Caco-2 (cell line): Measurements from ENCODE around the gene ASIC1. TPM values are rescaled to one million over a fixed set of nuclear protein-coding genes. Genes with fewer than 3 reads are reported as not detected.

Experiments used
- BruUV-seq: library from RNA; stranded (reverse); fragments of 400-500 nt; replicated peaks from 2 replicates; lab custom pipeline; 2021; lab: Mats Ljungman, UMichigan
- CTCF ChIA-PET: fragments of 300-600 bp; sonication (Branson Sonifier 250); formaldehyde crosslinking; loops from one replicate; lab custom pipeline; 2022; ENCODE audit warnings: antibody characterized with exemption; lab: Charles Lee
- POLR2A ChIA-PET: fragments of 300-600 bp; sonication (Branson Sonifier 250); formaldehyde crosslinking; loops from one replicate; lab custom pipeline; 2022; ENCODE audit warnings: antibody characterized with exemption; lab: Charles Lee
- DNase-seq, 2 experiments: peaks; one replicate each; pipeline versions ENCODE4 v3.0.0 to v3.0.0-alpha.2; 2020 to 2022
- H3K27me3 ChIP-seq: replicated peaks from 2 replicates; pipeline ENCODE4 v1.6.0; 2011; ENCODE audit warnings: low read length; ENCODE audit not compliant: control insufficient read depth, insufficient read depth
- H3K36me3 ChIP-seq: 2 replicates; pipeline ENCODE4 v1.5.1; 2011; ENCODE audit warnings: low read length; ENCODE audit not compliant: control insufficient read depth, insufficient read depth
- H3K4me1 ChIP-seq: fragments of 250-450 bp; sonication (Bioruptor Pico); 2 replicates; pipeline ENCODE4 v1.5.1; 2020; ENCODE audit warnings: mild to moderate bottlenecking
- H3K4me3 ChIP-seq: 2 replicates; pipeline ENCODE4 v1.5.1; 2011; ENCODE audit warnings: low read depth, mild to moderate bottlenecking, control low read depth, low read length
- H3K9me3 ChIP-seq: fragments of 250-450 bp; sonication (Bioruptor Pico); 2 replicates; pipeline ENCODE4 v1.5.1; 2020; ENCODE audit warnings: mild to moderate bottlenecking, moderate library complexity
- H3K27ac Mint-ChIP-seq: one replicate; pipeline ENCODE4 v1.8.0; 2022; ENCODE audit warnings: mixed read lengths; ENCODE audit not compliant: unreplicated experiment
- H3K27me3 Mint-ChIP-seq: one replicate; pipeline ENCODE4 v1.8.0; 2022; ENCODE audit warnings: mixed read lengths; ENCODE audit not compliant: insufficient read depth, unreplicated experiment
- H3K36me3 Mint-ChIP-seq: one replicate; pipeline ENCODE4 v1.8.0; 2022; ENCODE audit warnings: mild to moderate bottlenecking, mixed read lengths; ENCODE audit not compliant: insufficient read depth, unreplicated experiment
- H3K4me1 Mint-ChIP-seq: one replicate; pipeline ENCODE4 v1.8.0; 2022; ENCODE audit warnings: low read depth, mixed read lengths; ENCODE audit not compliant: unreplicated experiment
- H3K4me3 Mint-ChIP-seq: one replicate; pipeline ENCODE4 v1.8.0; 2022; ENCODE audit warnings: mild to moderate bottlenecking, moderate library complexity, mixed read lengths; ENCODE audit not compliant: unreplicated experiment
- H3K9me3 Mint-ChIP-seq: one replicate; pipeline ENCODE4 v1.8.0; 2022; ENCODE audit warnings: mixed read lengths; ENCODE audit not compliant: unreplicated experiment
- CTCF ChIP-seq, 2 experiments: fragments of 200-600 bp in 1 of 2; IDR thresholded peaks; 1 replicate in 1 of 2; 2 replicates in 1 of 2; pipeline versions ENCODE4 v1.5.1 to v1.8.0; 2011 to 2022; ENCODE audit warnings: antibody characterized with exemption in 1 of 2, control low read depth in 1 of 2, inconsistent platforms in 1 of 2, low read depth in 1 of 2, low read length in 1 of 2, mild to moderate bottlenecking in 1 of 2, moderate library complexity in 1 of 2; ENCODE audit not compliant: insufficient read depth in 1 of 2, severe bottlenecking in 1 of 2, unreplicated experiment in 1 of 2
- intact Hi-C: fragments of 100-400 bp; cut with micrococcal nuclease; formaldehyde crosslinking; loops from one replicate; pipeline ENCODE4 v1.10.0; 2022; ENCODE audit not compliant: unreplicated experiment
- total RNA-seq: library from RNA; stranded (reverse); gene quantifications from 2 replicates; pipeline ENCODE4 v1.2.3, GENCODE V29; 2022

The ASIC1 gene
- total RNA-seq, 1 experiment from 2014 or later = 17.8 TPM

DNA sequence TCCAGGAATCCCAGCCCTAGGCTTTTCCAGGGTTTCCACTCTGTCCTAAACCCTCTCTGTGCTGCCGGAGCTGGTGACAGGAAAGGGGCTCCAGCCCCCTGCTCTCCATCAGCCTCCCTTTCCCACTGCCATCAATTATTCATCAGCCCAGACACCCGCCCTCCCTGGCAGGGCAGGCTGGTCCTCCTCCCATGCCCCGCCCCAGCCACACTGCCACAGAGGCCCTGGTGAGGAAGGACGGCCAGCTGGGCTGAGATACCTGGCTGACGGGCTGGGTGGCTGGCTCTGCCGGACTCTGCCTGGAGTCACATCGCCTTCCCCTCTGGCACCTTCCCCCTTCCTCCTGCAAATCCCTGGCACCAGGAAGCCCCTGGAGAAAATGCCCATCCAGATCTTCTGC is 15.8 kb downstream of the ASIC1 start:
- Histone ChIP-seq H3K36me3 (no peaks in the 10 kb centered on the region), H3K9me3 (no peaks in the 10 kb centered on the region), H3K4me1 (peaks cover 23% of the 10 kb centered on the region), H3K27me3 (no peaks in the 10 kb centered on the region), H3K4me3 (no peak overlapping the region)
- POLR2A ChIA-PET = no interaction called here
- BruUV-seq = no TSS peak
- Mint-ChIP-seq H3K27ac (no peak overlapping the region), H3K36me3 (peaks cover 5% of the 10 kb centered on the region), H3K9me3 (no peaks in the 10 kb centered on the region), H3K27me3 (no peaks in the 10 kb centered on the region), H3K4me1 (peaks cover 25% of the 10 kb centered on the region), H3K4me3 (no peak overlapping the region)
- CTCF ChIA-PET = no interaction called here
- no peak for DNase-seq
- intact Hi-C loops = no loop called here
- TF ChIP-seq CTCF (IDR thresholded peaks at IDR 0.05; ENCODE audit: insufficient read depth in 1 of 2, low read depth in 1 of 2, low read length in 1 of 2, severe bottlenecking in 1 of 2, unreplicated experiment in 1 of 2) = no peak

DNA sequence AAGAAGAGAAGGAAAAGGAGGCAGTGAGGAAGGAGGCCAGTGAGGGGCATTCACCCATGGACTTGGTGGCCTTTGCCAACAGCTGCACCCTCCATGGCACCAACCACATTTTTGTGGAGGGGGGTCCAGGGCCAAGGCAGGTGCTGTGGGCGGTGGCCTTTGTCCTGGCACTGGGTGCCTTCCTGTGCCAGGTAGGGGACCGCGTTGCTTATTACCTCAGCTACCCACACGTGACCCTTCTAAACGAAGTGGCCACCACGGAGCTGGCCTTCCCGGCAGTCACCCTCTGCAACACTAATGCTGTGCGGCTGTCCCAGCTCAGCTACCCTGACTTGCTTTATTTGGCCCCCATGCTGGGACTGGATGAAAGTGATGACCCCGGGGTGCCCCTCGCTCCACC is 16.3 kb downstream of the ASIC1 start:
- POLR2A ChIA-PET = no interaction called here
- Mint-ChIP-seq H3K9me3 (no peaks in the 10 kb centered on the region), H3K27ac (no peak overlapping the region), H3K4me1 (peaks cover 25% of the 10 kb centered on the region), H3K4me3 (no peak overlapping the region), H3K36me3 (peaks cover 5% of the 10 kb centered on the region), H3K27me3 (no peaks in the 10 kb centered on the region)
- no peak overlapping the region for H3K4me3 ChIP-seq
- peaks cover 23% of the 10 kb centered on the region for H3K4me1 ChIP-seq
- no peak for TF ChIP-seq CTCF (IDR thresholded peaks at IDR 0.05; ENCODE audit: insufficient read depth in 1 of 2, low read depth in 1 of 2, low read length in 1 of 2, severe bottlenecking in 1 of 2, unreplicated experiment in 1 of 2)
- no peaks in the 10 kb centered on the region for H3K36me3 ChIP-seq
- H3K27me3 ChIP-seq = no peaks in the 10 kb centered on the region
- intact Hi-C loops = loop anchor here (2.0 kb wide), 1 partner anchor 93 kb away; the partner anchor contains the start of gene CERS5
- CTCF ChIA-PET = interaction anchor here (0.6 to 2.0 kb wide), 5 partner anchors 9 to 105 kb away, joined by 3 to 10 read pairs (median 6); partner anchors contain the start of gene COX14
- no TSS peak for BruUV-seq
- no peak for DNase-seq
- H3K9me3 ChIP-seq = no peaks in the 10 kb centered on the region

- peak; percentile 91 to 95 for DNase-seq
- Histone ChIP-seq H3K27me3 (no peaks in the 10 kb centered on the region), H3K9me3 (no peaks in the 10 kb centered on the region), H3K4me3 (no peak overlapping the region), H3K36me3 (no peaks in the 10 kb centered on the region), H3K4me1 (peaks cover 20% of the 10 kb centered on the region)
- peak; percentile 95 to 97 for TF ChIP-seq CTCF (IDR thresholded peaks at IDR 0.05; ENCODE audit: insufficient read depth in 1 of 2, low read depth in 1 of 2, low read length in 1 of 2, severe bottlenecking in 1 of 2, unreplicated experiment in 1 of 2)
- CTCF ChIA-PET = interaction anchor here (0.6 to 2.0 kb wide), 10 partner anchors 10 to 108 kb away, joined by 3 to 13 read pairs (median 4); partner anchors contain the start of genes CERS5, COX14 and SMARCD1
- Mint-ChIP-seq H3K4me1 (peaks cover 21% of the 10 kb centered on the region), H3K4me3 (peak overlapping the region; percentile 36), H3K27me3 (no peaks in the 10 kb centered on the region), H3K27ac (peak overlapping the region; percentile 66), H3K9me3 (no peaks in the 10 kb centered on the region), H3K36me3 (peaks cover 5% of the 10 kb centered on the region)
- BruUV-seq = no TSS peak
- intact Hi-C loops = loop anchor here (1.0 to 2.0 kb wide), 7 partner anchors 10 to 239 kb away; partner anchors contain the start of genes CERS5 and SMARCD1
- POLR2A ChIA-PET = interaction anchor here (0.9 kb wide), 1 partner anchor 10 kb away, joined by 5 read pairs; the partner anchor contains the start of gene SMARCD1
Observed at GRCh38 chr12:50074936-50075807, 17.8 kb downstream of the ASIC1 start.
